H1 (cell line): ENCODE results near the gene B3GNT2. TPM values are rescaled to one million over a fixed set of nuclear protein-coding genes. Genes with fewer than 3 reads are reported as not detected.

Experiments used
- CTCF ChIA-PET: fragments of 300-600 bp; sonication (Branson Sonifier 250); formaldehyde crosslinking; loops from one replicate; lab custom pipeline; 2021; ENCODE audit not compliant: partially characterized antibody; lab: Charles Lee
- POLR2A ChIA-PET: fragments of 300-600 bp; sonication (Branson Sonifier 250); formaldehyde crosslinking; loops from one replicate; lab custom pipeline; 2021; ENCODE audit warnings: inconsistent platforms; ENCODE audit not compliant: partially characterized antibody; lab: Charles Lee
- DNase-seq, 2 experiments: peaks; one replicate each; pipeline versions ENCODE4 v3.0.0 to v3.0.0-alpha.2; 2010 to 2022; ENCODE audit warnings: low spot score in 2 of 2, low read depth in 1 of 2, mixed read lengths in 1 of 2
- FAIRE-seq: peaks from 2 replicates; lab custom pipeline; 2011; peaks lifted over from hg19 to GRCh38; lab: Jason Lieb, UNC
- H2AFZ ChIP-seq: 2 replicates; pipeline ENCODE4 v1.8.1; 2012; ENCODE audit warnings: low read length, inconsistent platforms
- H2AK5ac ChIP-seq: 2 replicates; pipeline ENCODE4 v1.6.1; 2013; ENCODE audit warnings: low read depth, low read length
- H2BK120ac ChIP-seq: replicated peaks from 2 replicates; pipeline ENCODE3; 2013; ENCODE audit warnings: low read depth, low read length, inconsistent platforms
- H2BK12ac ChIP-seq: 2 replicates; pipeline ENCODE4 v1.6.1; 2013; ENCODE audit warnings: low read depth, low read length
- H2BK15ac ChIP-seq: 2 replicates; pipeline ENCODE4 v1.6.1; 2013; ENCODE audit warnings: low read length
- H2BK20ac ChIP-seq: 2 replicates; pipeline ENCODE4 v1.6.1; 2013; ENCODE audit warnings: low read length
- H2BK5ac ChIP-seq: 2 replicates; pipeline ENCODE4 v1.6.1; 2013; ENCODE audit warnings: low read depth, low read length
- H3K14ac ChIP-seq: 2 replicates; pipeline ENCODE4 v1.6.1; 2013; ENCODE audit warnings: inconsistent platforms; ENCODE audit not compliant: insufficient read length
- H3K18ac ChIP-seq: 2 replicates; pipeline ENCODE4 v1.6.1; 2013; ENCODE audit warnings: low read length; ENCODE audit errors: extremely low read depth
- H3K23ac ChIP-seq: 2 replicates; pipeline ENCODE4 v1.6.1; 2013; ENCODE audit warnings: inconsistent platforms; ENCODE audit not compliant: insufficient read length
- H3K23me2 ChIP-seq: 2 replicates; pipeline ENCODE4 v1.6.1; 2013; ENCODE audit warnings: low read depth, low read length
- H3K27ac ChIP-seq: 2 replicates; pipeline ENCODE4 v1.6.1; 2011; ENCODE audit warnings: low read depth, low read length, inconsistent platforms
- H3K27me3 ChIP-seq, 4 experiments: replicated peaks in 1 of 4; 1 replicate in 1 of 4; 2 replicates in 3 of 4; pipeline versions ENCODE4 v1.6.1 to v1.8.1; 2011 to 2013; ENCODE audit warnings: low read length in 3 of 4, mild to moderate bottlenecking in 3 of 4, inconsistent platforms in 2 of 4, mixed read lengths in 2 of 4, moderate library complexity in 1 of 4; ENCODE audit not compliant: control insufficient read depth in 3 of 4, insufficient read depth in 3 of 4; ENCODE audit errors: extremely low read depth in 1 of 4
- H3K36me3 ChIP-seq, 4 experiments: 2 replicates each; pipeline versions ENCODE4 v1.6.1 to v1.8.1; 2011 to 2013; ENCODE audit warnings: mild to moderate bottlenecking in 4 of 4, low read length in 3 of 4, moderate library complexity in 2 of 4, control low read depth in 1 of 4, inconsistent platforms in 1 of 4; ENCODE audit not compliant: insufficient read depth in 4 of 4, control insufficient read depth in 2 of 4
- H3K4ac ChIP-seq: replicated peaks from 2 replicates; pipeline ENCODE3; 2013; ENCODE audit warnings: low read length, low read depth, mixed read lengths, inconsistent platforms; ENCODE audit not compliant: insufficient read length
- H3K4me1 ChIP-seq, 4 experiments: replicated peaks in 1 of 4; 1 replicate in 1 of 4; 2 replicates in 3 of 4; pipeline versions ENCODE4 v1.6.1 to v1.8.1; 2011 to 2013; ENCODE audit warnings: low read length in 3 of 4, inconsistent platforms in 2 of 4, mixed read lengths in 1 of 4; ENCODE audit not compliant: insufficient read depth in 4 of 4, control insufficient read depth in 3 of 4
- H3K4me2 ChIP-seq, 2 experiments: 2 replicates each; pipeline versions ENCODE4 v1.6.1 to v1.8.1; 2011 to 2013; ENCODE audit warnings: low read depth in 2 of 2, low read length in 2 of 2, control low read depth in 1 of 2, inconsistent platforms in 1 of 2, mild to moderate bottlenecking in 1 of 2; ENCODE audit not compliant: insufficient read depth in 1 of 2
- H3K4me3 ChIP-seq, 4 experiments: fragments of 200-600, 300-600 bp in 1 of 4; sonication (generic), shearing (Covaris generic), sonication (Bioruptor Twin) in 1 of 4; 2 replicates each; pipeline versions ENCODE4 v1.5.1 to v1.8.1; 2011 to 2016; ENCODE audit warnings: low read length in 4 of 4, low read depth in 3 of 4, control low read depth in 2 of 4, inconsistent platforms in 2 of 4, mild to moderate bottlenecking in 2 of 4, mixed read lengths in 1 of 4, moderate library complexity in 1 of 4; ENCODE audit not compliant: insufficient read depth in 2 of 4; ENCODE audit errors: extremely low read depth in 1 of 4
- H3K56ac ChIP-seq: replicated peaks from 2 replicates; pipeline ENCODE3; 2013; ENCODE audit warnings: low read depth, mild to moderate bottlenecking, mixed read lengths, low read length, inconsistent platforms; ENCODE audit not compliant: insufficient read length
- H3K79me1 ChIP-seq: 2 replicates; pipeline ENCODE4 v1.6.1; 2013; ENCODE audit warnings: low read depth, low read length, control low read depth
- H3K79me2 ChIP-seq, 2 experiments: 2 replicates each; pipeline versions ENCODE4 v1.6.1 to v1.8.1; 2012 to 2013; ENCODE audit warnings: low read length in 2 of 2, mild to moderate bottlenecking in 2 of 2, inconsistent platforms in 1 of 2; ENCODE audit not compliant: insufficient read depth in 2 of 2, control insufficient read depth in 1 of 2
- H3K9ac ChIP-seq, 4 experiments: replicated peaks in 1 of 4; 1 replicate in 1 of 4; 2 replicates in 3 of 4; pipeline versions ENCODE4 v1.6.1 to v1.8.1; 2011 to 2013; ENCODE audit warnings: low read depth in 3 of 4, low read length in 3 of 4, control low read depth in 2 of 4, mild to moderate bottlenecking in 2 of 4, moderate library complexity in 2 of 4, inconsistent platforms in 1 of 4; ENCODE audit errors: extremely low read depth in 1 of 4
- H3K9me3 ChIP-seq, 2 experiments: 2 replicates each; pipeline versions ENCODE4 v1.6.1 to v1.8.1; 2012 to 2013; ENCODE audit warnings: mild to moderate bottlenecking in 2 of 2, moderate library complexity in 2 of 2, control low read depth in 1 of 2, inconsistent platforms in 1 of 2, low read depth in 1 of 2, low read length in 1 of 2, mixed read lengths in 1 of 2; ENCODE audit not compliant: insufficient read depth in 2 of 2
- H4K20me1 ChIP-seq, 2 experiments: replicated peaks in 1 of 2; 2 replicates each; pipeline versions ENCODE3 to v1.8.1; 2011 to 2013; ENCODE audit warnings: inconsistent platforms in 2 of 2, low read length in 2 of 2, mild to moderate bottlenecking in 1 of 2; ENCODE audit not compliant: insufficient read depth in 2 of 2, control insufficient read depth in 1 of 2
- H4K5ac ChIP-seq: 2 replicates; pipeline ENCODE4 v1.6.1; 2013; ENCODE audit warnings: low read length, low read depth, mixed read lengths, inconsistent platforms; ENCODE audit not compliant: insufficient read length
- H4K8ac ChIP-seq: 2 replicates; pipeline ENCODE4 v1.8.0; 2013; ENCODE audit warnings: mild to moderate bottlenecking, moderate library complexity, low read length, inconsistent platforms; ENCODE audit not compliant: insufficient read depth; ENCODE audit errors: extremely low read depth
- H4K91ac ChIP-seq: replicated peaks from 2 replicates; pipeline ENCODE3; 2013; ENCODE audit warnings: low read length, mixed read lengths, inconsistent platforms; ENCODE audit not compliant: insufficient read length
- CEBPB ChIP-seq: IDR thresholded peaks from 2 replicates; pipeline ENCODE4 v1.6.1; 2012; ENCODE audit warnings: low read depth, low read length
- CREB1 ChIP-seq: IDR thresholded peaks from 2 replicates; pipeline ENCODE4 v1.6.1; 2012; ENCODE audit warnings: inconsistent platforms
- GABPA ChIP-seq: IDR thresholded peaks from 2 replicates; pipeline ENCODE4 v1.6.1; 2011; ENCODE audit warnings: mild to moderate bottlenecking, low read length, moderate library complexity, borderline replicate concordance; ENCODE audit not compliant: insufficient read depth
- HDAC6 ChIP-seq: IDR thresholded peaks from one replicate; pipeline ENCODE4 v1.7.1; 2012; ENCODE audit warnings: low read depth, mild to moderate bottlenecking, inconsistent platforms, low read length, moderate library complexity
- JUN ChIP-seq: IDR thresholded peaks from 2 replicates; pipeline ENCODE4 v1.6.1; 2011; ENCODE audit warnings: low read depth, mild to moderate bottlenecking, improper control_type of control experiment, low read length
- KDM1A ChIP-seq: fragments of 200-600, 300-600 bp; sonication (generic); IDR thresholded peaks from 2 replicates; pipeline ENCODE4 v1.7.1; 2016; ENCODE audit warnings: mild to moderate bottlenecking, low read length, borderline replicate concordance
- POLR2AphosphoS5 ChIP-seq: IDR thresholded peaks from 2 replicates; pipeline ENCODE4 v1.6.1; 2011; ENCODE audit warnings: low read depth, low read length
- SIN3A ChIP-seq, 2 experiments: IDR thresholded peaks in 1 of 2; conservative IDR thresholded peaks in 1 of 2; 2 replicates each; pipeline ENCODE4 v1.6.1; 2011 to 2012; ENCODE audit warnings: low read length in 2 of 2, improper control_type of control experiment in 1 of 2, low read depth in 1 of 2, mild to moderate bottlenecking in 1 of 2
- SIX5 ChIP-seq: IDR thresholded peaks from 2 replicates; pipeline ENCODE4 v1.6.1; 2011; ENCODE audit warnings: mild to moderate bottlenecking, low read depth, low read length
- SP2 ChIP-seq: IDR thresholded peaks from 2 replicates; pipeline ENCODE4 v1.6.1; 2012; ENCODE audit warnings: mild to moderate bottlenecking, low read length, inconsistent platforms
- ZNF274 ChIP-seq: IDR thresholded peaks from 2 replicates; pipeline ENCODE4 v1.7.0; 2012; ENCODE audit warnings: low read length, borderline replicate concordance; ENCODE audit errors: extremely low read depth
- WGBS, 2 experiments: shearing (Covaris generic) in 1 of 2; methylation state at CpG; one replicate each; pipeline versions ENCODE4 v1.1.6 to v1.1.7; 2013 to 2015; ENCODE audit warnings: low lambda C conversion rate in 2 of 2, mixed read lengths in 2 of 2, inconsistent platforms in 1 of 2, low coverage in 1 of 2, missing lambda C conversion rate in 1 of 2; ENCODE audit not compliant: insufficient replicate concordance in 2 of 2, insufficient coverage in 1 of 2, insufficient read length in 1 of 2; ENCODE audit errors: extremely low coverage in 1 of 2, missing lambda C conversion rate in 1 of 2; 5-methylcytosine and 5-hydroxymethylcytosine counted together
- polyA plus RNA-seq, 7 experiments: library from polyadenylated mRNA; depleted of rRNA in 3 of 7; stranded (reverse) in 5 of 7; unstranded in 2 of 7; fragments of >200 nt in 5 of 7; fragments of 200-250 nt in 2 of 7; gene quantifications; 1 replicate in 5 of 7; 2 replicates in 1 of 7; 4 replicates in 1 of 7; pipeline versions ENCODE4 v1.2.1 to v1.2.3, GENCODE V29; 2011 to 2013; ENCODE audit warnings: missing spikeins in 2 of 7, mixed read lengths in 2 of 7
- total RNA-seq: library from RNA; stranded (reverse); fragmentation: NEBNext Ultra II Directional; extraction: Animal tissue kit (Norgen Biotek cat#: 25700); gene quantifications from 2 replicates; pipeline ENCODE4 v1.2.1, GENCODE V29; 2021

Gene B3GNT2
- total and polyA plus RNA-seq, 2 of the 8 experiments (the other 6 are each of a cell fraction or from before 2014, with no cell fraction given) = 20.1 to 40.8 TPM

DNA sequence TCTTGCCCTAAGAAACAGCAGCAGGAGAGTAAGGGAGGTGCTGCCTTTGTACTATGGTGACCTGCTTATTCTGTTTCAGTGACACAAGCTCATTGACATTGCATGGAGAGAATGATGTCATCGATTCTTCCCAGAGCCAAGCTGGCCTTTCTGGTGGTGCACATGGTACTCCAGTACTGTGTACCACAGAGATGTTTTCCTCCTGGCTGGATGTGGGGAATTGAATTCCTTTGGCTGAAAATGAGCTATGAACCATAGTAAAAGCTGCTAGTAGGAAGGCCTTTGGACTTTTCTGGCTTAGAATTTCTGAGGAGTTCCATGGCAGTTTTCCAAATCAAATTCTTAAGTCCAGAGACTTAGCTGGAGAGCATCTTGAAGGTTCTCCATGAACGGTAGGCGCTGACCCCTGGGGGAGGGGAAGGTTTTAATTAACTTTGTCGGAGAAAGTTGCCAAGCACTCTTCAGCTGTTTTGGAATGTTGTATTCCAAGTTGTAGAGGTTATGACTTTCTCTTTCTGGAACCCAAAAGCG lies 17.1 kb upstream of the B3GNT2 start:
- DNase-seq = no peak
- 95% methylated on average over 5 of the region's 5 CpGs; no CpG with 5 or more reads in 1 of the 2 experiments for WGBS, 2 experiments
- Histone ChIP-seq H4K91ac (no peak overlapping the region), H3K9me3 (no peaks in the 10 kb centered on the region), H2BK12ac (no peak overlapping the region), H2BK20ac (no peak overlapping the region), H4K20me1 (no peaks in the 10 kb centered on the region), H3K23me2 (no peaks in the 10 kb centered on the region), H3K4ac (no peak overlapping the region), H3K79me1 (no peaks in the 10 kb centered on the region), H2AFZ (no peak overlapping the region), H3K23ac (no peak overlapping the region), H3K4me1 (peaks cover 0 to 11% (median 0%) of the 10 kb centered on the region in 4 experiments; a peak in 2 of 7 replicates), H4K5ac (no peak overlapping the region), H4K8ac (no peak overlapping the region), H3K4me2 (no peak overlapping the region), H3K56ac (no peak overlapping the region), H3K79me2 (no peaks in the 10 kb centered on the region), H3K18ac (no peak overlapping the region), H3K27ac (no peak overlapping the region), H2BK15ac (no peak overlapping the region), H3K27me3 (no peaks in the 10 kb centered on the region), H3K9ac (no peak overlapping the region), H2BK120ac (no peak overlapping the region), H3K4me3 (no peak overlapping the region), H2AK5ac (no peak overlapping the region), H2BK5ac (no peak overlapping the region), H3K36me3 (no peaks in the 10 kb centered on the region), H3K14ac (no peak overlapping the region)
- FAIRE-seq = no peak
- ChIA-PET CTCF (interaction anchor here (0.5 to 1.2 kb wide), 3 partner anchors 20 to 119 kb away, joined by 3 read pairs; no protein-coding TSS in a partner anchor), POLR2A (interaction anchor here (0.6 kb wide), 2 partner anchors 15 to 568 kb away, joined by 3 read pairs; no protein-coding TSS in a partner anchor)
- TF ChIP-seq POLR2AphosphoS5 (no peak), SP2 (no peak), GABPA (no peak), ZNF274 (no peak), CREB1 (no peak), JUN (no peak), HDAC6 (no peak), CEBPB (no peak), KDM1A (no peak), SIX5 (no peak), SIN3A (conservative IDR thresholded peaks at IDR 0.05 in 1 of 2, IDR thresholded peaks at IDR 0.05 in 1 of 2; ENCODE audit: low read depth in 1 of 2, low read length in 2 of 2) (no peak)
